ENCODE data around the gene HTR3A.
"Not testable (repeated sequence)": the region's sequence is repeated elsewhere in the genome, so short reads cannot be mapped to it uniquely, and the experiment has no call there.

GRCh38 chr11:113946162-113946561, 28.7 kb upstream of the HTR3A start:
- TF ChIP-seq POLR2AphosphoS5 (IDR thresholded peaks at IDR 0.05; ENCODE audit: low read depth, low read length); POLR2A (IDR thresholded peaks at IDR 0.05; ENCODE audit: low read depth, low read length); TAF1 (IDR thresholded peaks at IDR 0.05; ENCODE audit: borderline replicate concordance, low read depth, low read length): not testable (repeated sequence)

All from GM12892 (cell line).